Neuronal stem cell (in vitro differentiated cells): ENCODE results near the gene OR11L1.

ENCODE experiments used
- DNase-seq: peaks from one replicate; pipeline ENCODE4 v3.0.0-alpha.2; 2013; ENCODE audit warnings: low spot score
- H2AFZ ChIP-seq: one replicate; pipeline ENCODE4 v1.6.1; 2013; ENCODE audit warnings: mild to moderate bottlenecking, low read length, inconsistent platforms
- H2AK5ac ChIP-seq: 2 replicates; pipeline ENCODE4 v1.6.1; 2013; ENCODE audit warnings: low read depth, mild to moderate bottlenecking, inconsistent platforms, low read length, moderate library complexity, mixed read lengths
- H2BK120ac ChIP-seq: 2 replicates; pipeline ENCODE4 v1.6.1; 2013; ENCODE audit warnings: low read depth, mild to moderate bottlenecking, inconsistent platforms, low read length, moderate library complexity, mixed read lengths
- H2BK12ac ChIP-seq: one replicate; pipeline ENCODE4 v1.6.1; 2013; ENCODE audit warnings: low read length, inconsistent platforms
- H2BK15ac ChIP-seq: 2 replicates; pipeline ENCODE4 v1.6.1; 2013; ENCODE audit warnings: mild to moderate bottlenecking, low read length, inconsistent platforms, mixed read lengths
- H2BK5ac ChIP-seq: one replicate; pipeline ENCODE4 v1.6.1; 2013; ENCODE audit warnings: inconsistent platforms, mild to moderate bottlenecking, low read length, moderate library complexity
- H3K14ac ChIP-seq: one replicate; pipeline ENCODE4 v1.6.1; 2013; ENCODE audit warnings: low read length, inconsistent platforms
- H3K18ac ChIP-seq: 2 replicates; pipeline ENCODE4 v1.6.1; 2013; ENCODE audit warnings: low read length, inconsistent platforms
- H3K23ac ChIP-seq: 2 replicates; pipeline ENCODE4 v1.6.1; 2013; ENCODE audit warnings: low read depth, mild to moderate bottlenecking, mixed read lengths, low read length, inconsistent platforms; ENCODE audit not compliant: poor library complexity
- H3K27ac ChIP-seq: replicated peaks from 3 replicates; pipeline ENCODE4 v1.5.1; 2013; ENCODE audit warnings: low read length, inconsistent platforms
- H3K27me3 ChIP-seq, 3 experiments: 2 replicates each; pipeline ENCODE4 v1.6.1; 2013; ENCODE audit warnings: low read length in 3 of 3, mild to moderate bottlenecking in 2 of 3, inconsistent platforms in 1 of 3, low read depth in 1 of 3, mixed read lengths in 1 of 3, moderate library complexity in 1 of 3; ENCODE audit not compliant: control insufficient read depth in 3 of 3, insufficient read depth in 3 of 3
- H3K36me3 ChIP-seq, 2 donors: replicated peaks in 1 of 2; 2 replicates each; pipeline ENCODE4 v1.6.1; 2013; ENCODE audit warnings: low read length in 2 of 2; ENCODE audit not compliant: control insufficient read depth in 2 of 2, insufficient read depth in 2 of 2
- H3K4ac ChIP-seq: 2 replicates; pipeline ENCODE4 v1.6.1; 2013; ENCODE audit warnings: inconsistent platforms, mild to moderate bottlenecking, low read length, moderate library complexity
- H3K4me1 ChIP-seq, 2 donors: 1 replicate in 1 of 2; 2 replicates in 1 of 2; pipeline ENCODE4 v1.6.1; 2013; ENCODE audit warnings: low read length in 2 of 2, low read depth in 1 of 2; ENCODE audit not compliant: control insufficient read depth in 2 of 2, insufficient read depth in 1 of 2
- H3K4me2 ChIP-seq: one replicate; pipeline ENCODE4 v1.6.1; 2013; ENCODE audit warnings: mild to moderate bottlenecking, low read length, inconsistent platforms; ENCODE audit not compliant: insufficient read depth, poor library complexity, severe bottlenecking
- H3K4me3 ChIP-seq, 2 donors: 2 replicates each; pipeline ENCODE4 v1.5.1; 2013; ENCODE audit warnings: low read length in 2 of 2, mild to moderate bottlenecking in 2 of 2, inconsistent platforms in 1 of 2, moderate library complexity in 1 of 2
- H3K79me1 ChIP-seq: one replicate; pipeline ENCODE4 v1.6.1; 2013; ENCODE audit warnings: low read depth, mild to moderate bottlenecking, inconsistent platforms, low read length, moderate library complexity
- H3K9ac ChIP-seq: one replicate; pipeline ENCODE4 v1.6.1; 2013; ENCODE audit warnings: mild to moderate bottlenecking, low read depth, low read length, inconsistent platforms; ENCODE audit not compliant: poor library complexity
- H3K9me3 ChIP-seq, 2 donors: replicated peaks in 1 of 2; 2 replicates each; pipeline versions ENCODE3 to v1.6.1; 2013; ENCODE audit warnings: low read length in 2 of 2, mild to moderate bottlenecking in 2 of 2, inconsistent platforms in 1 of 2, low read depth in 1 of 2, mixed read lengths in 1 of 2, moderate library complexity in 1 of 2; ENCODE audit not compliant: control insufficient read depth in 2 of 2, insufficient read depth in 1 of 2
- H4K8ac ChIP-seq: one replicate; pipeline ENCODE4 v1.6.1; 2013; ENCODE audit warnings: low read depth, mild to moderate bottlenecking, inconsistent platforms, low read length, moderate library complexity
- H4K91ac ChIP-seq: one replicate; pipeline ENCODE4 v1.6.1; 2013; ENCODE audit warnings: low read length, low read depth, mild to moderate bottlenecking, inconsistent platforms; ENCODE audit not compliant: poor library complexity
- WGBS, 2 donors: extraction: QIAGEN DNeasy Blood & Tissue Kit; methylation state at CpG; one replicate each; pipeline ENCODE4 v1.1.7; 2013; ENCODE audit warnings: missing lambda C conversion rate in 2 of 2, mixed read lengths in 1 of 2; ENCODE audit not compliant: insufficient read length in 2 of 2, insufficient replicate concordance in 1 of 2; ENCODE audit errors: extremely low coverage in 2 of 2; 5-methylcytosine and 5-hydroxymethylcytosine counted together

The OR11L1 gene

DNA sequence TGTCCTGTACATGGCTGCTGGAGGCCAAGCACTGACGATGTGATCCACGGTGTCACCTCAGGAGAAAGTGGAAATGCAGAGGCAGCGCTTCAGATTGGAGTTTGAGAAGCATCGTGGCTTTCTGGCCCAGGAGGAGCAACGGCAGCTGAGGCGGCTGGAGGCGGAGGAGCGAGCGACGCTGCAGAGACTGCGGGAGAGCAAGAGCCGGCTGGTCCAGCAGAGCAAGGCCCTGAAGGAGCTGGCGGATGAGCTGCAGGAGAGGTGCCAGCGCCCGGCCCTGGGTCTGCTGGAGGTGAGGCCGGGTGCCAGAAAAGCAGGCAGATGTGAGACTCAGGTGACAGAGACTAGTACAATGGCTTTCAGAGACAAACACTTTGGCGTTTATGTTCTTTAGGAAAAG is 22.9 kb upstream of the OR11L1 start:
- H3K36me3 ChIP-seq: no peaks in the 10 kb centered on the region
- H2AK5ac ChIP-seq: peak overlapping the region; percentile 56
- H3K14ac ChIP-seq: peak overlapping the region; percentile 38
- H3K4ac ChIP-seq: no peak overlapping the region
- no peak overlapping the region for H4K8ac ChIP-seq
- no peak overlapping the region for H2BK5ac ChIP-seq
- H2BK15ac ChIP-seq: no peak overlapping the region
- H3K79me1 ChIP-seq: no peaks in the 10 kb centered on the region
- H3K9ac ChIP-seq: peak overlapping the region; percentile 44
- no peak overlapping the region for H2BK12ac ChIP-seq
- no peaks in the 10 kb centered on the region for H3K4me1 ChIP-seq
- no peak overlapping the region for H2AFZ ChIP-seq
- peaks cover 0 to 2% of the 10 kb centered on the region in 2 donors for H3K9me3 ChIP-seq
- H3K18ac ChIP-seq: peak overlapping the region; percentile 64
- no CpG with 5 or more reads among the region's 17 CpGs for WGBS, 2 donors
- DNase-seq: no peak
- no peak overlapping the region for H3K27ac ChIP-seq
- no peak overlapping the region for H2BK120ac ChIP-seq
- H3K23ac ChIP-seq: peak overlapping the region; percentile 89
- no peak overlapping the region for H4K91ac ChIP-seq
- no peaks in the 10 kb centered on the region for H3K27me3 ChIP-seq
- no peak overlapping the region for H3K4me2 ChIP-seq
- H3K4me3 ChIP-seq: peak overlapping the region in 1 of 2 donors; percentile 24

DNA sequence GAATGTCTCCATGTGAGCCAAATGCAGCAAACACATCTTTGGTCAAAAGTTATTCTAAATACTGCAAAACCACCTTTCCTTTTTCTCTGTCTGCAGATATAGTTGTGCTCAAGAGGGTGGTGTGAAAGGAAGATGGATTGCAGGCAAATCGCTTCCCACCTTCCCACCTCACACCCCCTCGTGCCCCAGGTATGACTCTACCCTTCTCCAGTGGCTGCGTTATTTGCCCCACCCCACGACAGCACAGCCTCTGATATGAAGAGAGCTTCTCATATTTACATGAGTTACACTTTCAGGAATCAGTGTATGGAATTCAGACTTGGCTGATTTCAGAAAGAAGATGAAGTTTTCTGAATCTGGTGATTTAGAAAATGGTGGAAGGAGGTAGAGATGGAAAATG is 21.1 kb upstream of the OR11L1 start:
- H3K4ac ChIP-seq: no peak overlapping the region
- no peak overlapping the region for H2BK15ac ChIP-seq
- no peak overlapping the region for H3K9ac ChIP-seq
- H4K91ac ChIP-seq: no peak overlapping the region
- no peak overlapping the region for H3K18ac ChIP-seq
- no peaks in the 10 kb centered on the region for H3K36me3 ChIP-seq
- no peak overlapping the region for H3K4me3 ChIP-seq
- H2AFZ ChIP-seq: no peak overlapping the region
- no peak overlapping the region for H2BK12ac ChIP-seq
- no peak overlapping the region for H3K4me2 ChIP-seq
- H3K27me3 ChIP-seq: peaks cover 0 to 6% (median 0%) of the 10 kb centered on the region in 3 experiments
- no peak overlapping the region for H2AK5ac ChIP-seq
- H2BK5ac ChIP-seq: no peak overlapping the region
- H3K79me1 ChIP-seq: no peaks in the 10 kb centered on the region
- H2BK120ac ChIP-seq: no peak overlapping the region
- no peak overlapping the region for H3K14ac ChIP-seq
- no peak for DNase-seq
- H4K8ac ChIP-seq: no peak overlapping the region
- no peaks in the 10 kb centered on the region for H3K4me1 ChIP-seq
- no peak overlapping the region for H3K27ac ChIP-seq
- peaks cover 0 to 2% of the 10 kb centered on the region in 2 donors for H3K9me3 ChIP-seq
- no CpG with 5 or more reads among the region's 4 CpGs for WGBS, 2 donors
- H3K23ac ChIP-seq: no peak overlapping the region

DNA sequence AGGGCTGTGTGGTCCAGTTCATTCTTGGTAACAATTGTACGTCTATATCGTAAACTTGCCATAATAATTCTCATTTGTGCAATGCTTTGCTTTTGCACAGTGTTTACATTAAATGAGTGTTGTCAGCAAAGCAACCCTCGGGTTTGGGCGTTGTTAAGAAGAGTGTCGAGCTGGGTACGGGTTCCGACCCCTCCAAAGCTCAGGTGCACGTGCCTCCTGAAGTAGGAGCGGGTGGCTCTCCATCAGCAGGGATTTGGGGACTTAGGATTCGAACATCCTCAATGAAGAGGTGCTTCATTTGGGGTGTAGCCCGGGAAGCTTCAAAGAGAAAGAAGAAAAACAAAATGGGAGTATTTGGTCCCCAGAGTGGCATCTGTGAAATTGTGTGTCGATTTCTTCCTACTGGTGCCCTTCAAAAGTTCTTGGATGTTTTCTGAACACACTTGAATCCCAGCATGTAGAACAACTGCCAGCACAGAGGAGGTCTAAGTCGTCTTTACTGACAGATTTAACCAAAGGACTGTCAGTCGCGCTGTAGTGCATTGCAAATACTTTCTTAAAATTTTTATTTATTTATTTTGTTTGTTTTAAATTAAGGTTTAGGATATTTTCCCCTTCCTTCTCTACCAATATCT is 16.4 kb upstream of the OR11L1 start:
- no CpG with 5 or more reads among the region's 15 CpGs for WGBS, 2 donors

DNA sequence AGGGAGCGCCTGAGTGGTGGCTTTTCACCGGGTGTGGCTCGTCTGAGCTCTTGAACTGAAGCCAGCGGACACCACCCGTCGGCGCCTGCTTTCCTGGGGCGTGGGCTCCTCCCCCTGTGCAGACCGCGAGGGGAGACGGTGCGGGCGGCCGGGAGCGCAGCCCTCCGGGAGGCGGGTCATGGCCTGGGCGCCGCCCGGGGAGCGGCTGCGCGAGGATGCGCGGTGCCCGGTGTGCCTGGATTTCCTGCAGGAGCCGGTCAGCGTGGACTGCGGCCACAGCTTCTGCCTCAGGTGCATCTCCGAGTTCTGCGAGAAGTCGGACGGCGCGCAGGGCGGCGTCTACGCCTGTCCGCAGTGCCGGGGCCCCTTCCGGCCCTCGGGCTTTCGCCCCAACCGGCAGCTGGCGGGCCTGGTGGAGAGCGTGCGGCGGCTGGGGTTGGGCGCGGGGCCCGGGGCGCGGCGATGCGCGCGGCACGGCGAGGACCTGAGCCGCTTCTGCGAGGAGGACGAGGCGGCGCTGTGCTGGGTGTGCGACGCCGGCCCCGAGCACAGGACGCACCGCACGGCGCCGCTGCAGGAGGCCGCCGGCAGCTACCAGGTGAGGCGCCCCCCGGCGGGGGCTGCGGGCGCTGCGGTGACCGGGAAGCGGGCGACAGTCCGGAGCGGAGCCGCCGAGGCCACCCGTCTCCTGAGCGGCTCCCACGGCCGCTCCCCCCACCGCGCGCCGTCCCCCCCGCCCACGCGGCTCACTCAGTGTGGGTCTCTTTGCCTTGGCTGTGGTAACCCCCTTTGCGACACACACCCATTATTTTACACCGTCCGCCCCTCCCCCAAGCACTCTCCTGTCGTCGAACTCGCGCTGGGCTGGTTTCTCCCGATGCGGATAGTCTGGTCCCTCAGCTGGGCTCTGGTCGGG is 15.6 kb upstream of the OR11L1 start, which contains the start of gene TRIM58:
Gene TRIM58, plus strand, starts transcription at position 119 of the 916 bp plus-strand sequence. Its CDS starts 60 bp downstream, at position 179.
- Histone ChIP-seq H3K18ac (peak within 1 kb of the TSS; percentile 94), H2BK5ac (peak within 1 kb of the TSS; percentile 30), H2BK15ac (no peak within 1 kb of the TSS), H3K9me3 (no peaks in the 10 kb centered on the region), H2BK120ac (no peak within 1 kb of the TSS), H4K8ac (peak within 1 kb of the TSS; percentile 52), H3K27ac (no peak within 1 kb of the TSS), H3K36me3 (no peaks in the 10 kb centered on the region), H2BK12ac (no peak within 1 kb of the TSS), H2AFZ (no peak within 1 kb of the TSS), H3K4me1 (no peaks in the 10 kb centered on the region), H3K79me1 (no peaks in the 10 kb centered on the region), H3K4me3 (peak within 1 kb of the TSS in 1 of 2 donors; percentile 94), H3K14ac (no peak within 1 kb of the TSS), H3K23ac (peak within 1 kb of the TSS; percentile 66), H3K4me2 (peak within 1 kb of the TSS; percentile 87), H3K9ac (peak within 1 kb of the TSS; percentile 79), H2AK5ac (no peak within 1 kb of the TSS), H3K4ac (no peak within 1 kb of the TSS), H3K27me3 (peaks cover 0 to 8% (median 0%) of the 10 kb centered on the region in 3 experiments), H4K91ac (no peak within 1 kb of the TSS)
- peak; percentile 46 for DNase-seq
- no CpG with 5 or more reads among the region's 109 CpGs for WGBS, 2 donors

More for the DNA sequence above, 16.4 kb upstream of the OR11L1 start:
- Histone ChIP-seq H3K27me3 (peaks cover 0 to 8% (median 0%) of the 10 kb centered on the region in 3 experiments), H3K9me3 (no peaks in the 10 kb centered on the region), H3K4me3 (peak overlapping the region in 1 of 2 donors; percentile 94), H2AFZ (no peak overlapping the region), H3K79me1 (no peaks in the 10 kb centered on the region), H2BK12ac (no peak overlapping the region), H3K27ac (no peak overlapping the region), H3K9ac (no peak overlapping the region), H3K4ac (no peak overlapping the region), H3K14ac (no peak overlapping the region), H3K4me2 (peak overlapping the region; percentile 87), H2BK5ac (no peak overlapping the region), H2BK120ac (no peak overlapping the region), H4K8ac (no peak overlapping the region), H3K23ac (no peak overlapping the region), H3K4me1 (no peaks in the 10 kb centered on the region), H2AK5ac (no peak overlapping the region), H2BK15ac (no peak overlapping the region), H4K91ac (no peak overlapping the region), H3K18ac (no peak overlapping the region), H3K36me3 (no peaks in the 10 kb centered on the region)
- no peak for DNase-seq
